Activated CD4-positive, alpha-beta memory T cell treated with anti-CD3 and anti-CD28 coated beads for 36 hours (primary cell): ENCODE results near the gene CZIB. TPM values are rescaled to one million over a fixed set of nuclear protein-coding genes. Genes with fewer than 3 reads are reported as not detected.
A peak's percentile ranks its signal among the peaks of the same experiment; 100 is the strongest.

ENCODE experiments used
- CTCF ChIA-PET: fragments of 350-600 bp; sonication (Branson Sonifier 250); formaldehyde crosslinking; loops from one replicate; lab custom pipeline; 2021; ENCODE audit warnings: antibody characterized with exemption, inconsistent platforms; lab: Charles Lee
- POLR2A ChIA-PET: fragments of 350-600 bp; sonication (Branson Sonifier 250); formaldehyde crosslinking; loops from one replicate; lab custom pipeline; 2021; ENCODE audit warnings: antibody characterized with exemption; lab: Charles Lee
- DNase-seq: peaks from one replicate; pipeline ENCODE4 v3.0.0-alpha.2; 2020
- H3K27ac Mint-ChIP-seq: one replicate; pipeline ENCODE4 v1.8.0; 2021; ENCODE audit warnings: mixed read lengths
- H3K27me3 Mint-ChIP-seq: one replicate; pipeline ENCODE4 v1.8.0; 2021; ENCODE audit warnings: mixed read lengths
- H3K36me3 Mint-ChIP-seq: one replicate; pipeline ENCODE4 v1.8.0; 2021; ENCODE audit warnings: mixed read lengths
- H3K4me1 Mint-ChIP-seq: one replicate; pipeline ENCODE4 v1.8.0; 2021; ENCODE audit warnings: low read depth, mixed read lengths
- H3K4me3 Mint-ChIP-seq: one replicate; pipeline ENCODE4 v1.8.0; 2021; ENCODE audit warnings: mild to moderate bottlenecking, mixed read lengths
- H3K9me3 Mint-ChIP-seq: one replicate; pipeline ENCODE4 v1.8.0; 2021; ENCODE audit warnings: mixed read lengths
- intact Hi-C: fragments of 100-400 bp; cut with micrococcal nuclease; formaldehyde crosslinking; loops from one replicate; pipeline ENCODE4 v1.15.1; 2023
- total RNA-seq, 2 experiments: library from RNA; stranded (reverse); gene quantifications; one replicate each; pipeline ENCODE4 v1.2.3, GENCODE V29; 2021

CZIB gene
- total RNA-seq, 2 experiments from 2014 or later = 34.0 to 37.4 TPM

GRCh38 chr1:53256511-53257453 lies 36.3 kb upstream of the CZIB start:
- intact Hi-C loops = no loop called here
- H3K27me3 Mint-ChIP-seq = no peaks in the 10 kb centered on the region
- DNase-seq = no peak
- H3K4me1 Mint-ChIP-seq = no peaks in the 10 kb centered on the region
- ChIA-PET POLR2A (no interaction called here), CTCF (interaction anchor here (0.8 kb wide), 1 partner anchor 73 kb away, joined by 3 read pairs; no protein-coding TSS in a partner anchor)
- no peak overlapping the region for H3K27ac Mint-ChIP-seq
- no peaks in the 10 kb centered on the region for H3K9me3 Mint-ChIP-seq
- H3K4me3 Mint-ChIP-seq = no peak overlapping the region
- peaks cover 49% of the 10 kb centered on the region for H3K36me3 Mint-ChIP-seq

- intact Hi-C loops = no loop called here
- Mint-ChIP-seq H3K36me3 (peaks cover 53% of the 10 kb centered on the region), H3K9me3 (no peaks in the 10 kb centered on the region), H3K4me1 (no peaks in the 10 kb centered on the region), H3K27me3 (no peaks in the 10 kb centered on the region), H3K4me3 (no peak overlapping the region), H3K27ac (no peak overlapping the region)
- ChIA-PET CTCF (interaction anchor here (0.9 kb wide), 1 partner anchor 139 kb away, joined by 3 read pairs; no protein-coding TSS in a partner anchor), POLR2A (no interaction called here)
- DNase-seq = no peak
Observed at GRCh38 chr1:53255031-53255430, 34.6 kb upstream of the CZIB start.

- POLR2A ChIA-PET = no interaction called here
- no peak overlapping the region for H3K27ac Mint-ChIP-seq
- CTCF ChIA-PET = no interaction called here
- H3K27me3 Mint-ChIP-seq = no peaks in the 10 kb centered on the region
- no peaks in the 10 kb centered on the region for H3K9me3 Mint-ChIP-seq
- H3K36me3 Mint-ChIP-seq = peaks cover 55% of the 10 kb centered on the region
- H3K4me3 Mint-ChIP-seq = no peak overlapping the region
- no peaks in the 10 kb centered on the region for H3K4me1 Mint-ChIP-seq
- intact Hi-C loops = no loop called here
- DNase-seq = no peak
Observed at GRCh38 chr1:53254011-53254640, 33.7 kb upstream of the CZIB start.

GRCh38 chr1:53250325-53250724 lies 29.9 kb upstream of the CZIB start:
- intact Hi-C loops = no loop called here
- H3K36me3 Mint-ChIP-seq = peaks cover 52% of the 10 kb centered on the region
- ChIA-PET CTCF (no interaction called here), POLR2A (no interaction called here)
- H3K27me3 Mint-ChIP-seq = no peaks in the 10 kb centered on the region
- H3K9me3 Mint-ChIP-seq = no peaks in the 10 kb centered on the region
- H3K4me3 Mint-ChIP-seq = no peak overlapping the region
- H3K27ac Mint-ChIP-seq = no peak overlapping the region
- H3K4me1 Mint-ChIP-seq = no peaks in the 10 kb centered on the region
- DNase-seq = no peak

- DNase-seq = no peak
- no peaks in the 10 kb centered on the region for H3K4me1 Mint-ChIP-seq
- CTCF ChIA-PET = no interaction called here
- POLR2A ChIA-PET = no interaction called here
- H3K9me3 Mint-ChIP-seq = no peaks in the 10 kb centered on the region
- no peak overlapping the region for H3K27ac Mint-ChIP-seq
- peaks cover 48% of the 10 kb centered on the region for H3K36me3 Mint-ChIP-seq
- H3K27me3 Mint-ChIP-seq = no peaks in the 10 kb centered on the region
- intact Hi-C loops = no loop called here
- H3K4me3 Mint-ChIP-seq = no peak overlapping the region
Observed at GRCh38 chr1:53249706-53250105, 29.3 kb upstream of the CZIB start.

- CTCF ChIA-PET = interaction anchor here (1.0 kb wide), 1 partner anchor 32 kb away, joined by 4 read pairs; no protein-coding TSS in a partner anchor
- POLR2A ChIA-PET = no interaction called here
- Mint-ChIP-seq H3K27ac (no peak overlapping the region), H3K36me3 (peaks cover 39% of the 10 kb centered on the region), H3K4me3 (no peak overlapping the region), H3K4me1 (no peaks in the 10 kb centered on the region), H3K27me3 (no peaks in the 10 kb centered on the region), H3K9me3 (no peaks in the 10 kb centered on the region)
- DNase-seq = no peak
- intact Hi-C loops = no loop called here
Observed at GRCh38 chr1:53246261-53247134, 26.1 kb upstream of the CZIB start.

GRCh38 chr1:53244141-53244540 lies 23.7 kb upstream of the CZIB start:
- Mint-ChIP-seq H3K4me1 (peaks cover 1% of the 10 kb centered on the region), H3K27me3 (no peaks in the 10 kb centered on the region), H3K27ac (no peak overlapping the region), H3K36me3 (peaks cover 19% of the 10 kb centered on the region), H3K9me3 (no peaks in the 10 kb centered on the region), H3K4me3 (no peak overlapping the region)
- no peak for DNase-seq
- CTCF ChIA-PET = no interaction called here
- POLR2A ChIA-PET = no interaction called here
- intact Hi-C loops = no loop called here

GRCh38 chr1:53242381-53242780 lies 21.9 kb upstream of the CZIB start:
- Mint-ChIP-seq H3K27ac (no peak overlapping the region), H3K27me3 (no peaks in the 10 kb centered on the region), H3K36me3 (peaks cover 20% of the 10 kb centered on the region), H3K4me3 (no peak overlapping the region), H3K9me3 (no peaks in the 10 kb centered on the region), H3K4me1 (peaks cover 13% of the 10 kb centered on the region)
- ChIA-PET POLR2A (no interaction called here), CTCF (no interaction called here)
- DNase-seq = no peak
- intact Hi-C loops = no loop called here

GRCh38 chr1:53241828-53242227 lies 21.4 kb upstream of the CZIB start:
- peaks cover 17% of the 10 kb centered on the region for H3K4me1 Mint-ChIP-seq
- peaks cover 18% of the 10 kb centered on the region for H3K36me3 Mint-ChIP-seq
- no peak for DNase-seq
- intact Hi-C loops = no loop called here
- H3K27me3 Mint-ChIP-seq = no peaks in the 10 kb centered on the region
- no peak overlapping the region for H3K27ac Mint-ChIP-seq
- ChIA-PET POLR2A (no interaction called here), CTCF (no interaction called here)
- no peak overlapping the region for H3K4me3 Mint-ChIP-seq
- H3K9me3 Mint-ChIP-seq = no peaks in the 10 kb centered on the region

- Mint-ChIP-seq H3K27ac (peak within 1 kb of the TSS; percentile 85), H3K27me3 (no peaks in the 10 kb centered on the region), H3K4me1 (peaks cover 26% of the 10 kb centered on the region), H3K9me3 (no peaks in the 10 kb centered on the region), H3K4me3 (peak within 1 kb of the TSS; percentile 97), H3K36me3 (peaks cover 22% of the 10 kb centered on the region)
- CTCF ChIA-PET = interaction anchor here (1.1 kb wide), 1 partner anchor 155 kb away, joined by 4 read pairs; no protein-coding TSS in a partner anchor
- POLR2A ChIA-PET = interaction anchor here (0.6 to 1.3 kb wide), 4 partner anchors 17 to 175 kb away, joined by 3 to 4 read pairs (median 3); partner anchors contain the start of gene CZIB
- DNase-seq = peak; percentile 97
- intact Hi-C loops = loop anchor here (1.0 to 2.0 kb wide), 4 partner anchors 18 to 88 kb away; partner anchors contain the start of genes CPT2 and CZIB
Observed at GRCh38 chr1:53238197-53239155, 18.0 kb upstream of the CZIB start, which contains the start of gene MAGOH. Gene MAGOH (minus strand): TSS chr1:53238518. CDS start chr1:53238448, 70 bp downstream.
